Stimulated activated CD4-positive, alpha-beta T cell treated with anti-CD3 and anti-CD28 coated beads, Interleukin-15, amount 100 ng/mL, for 48 hours (primary cell): ENCODE data around the gene EML3.
"Not testable (repeated sequence)": the region's sequence is repeated elsewhere in the genome, so short reads cannot be mapped to it uniquely, and the experiment has no call there.

Source experiments
- DNase-seq, 2 donors: peaks; one replicate each; pipeline ENCODE4 v3.0.0-alpha.2; 2020; ENCODE audit warnings: low read depth in 2 of 2

EML3 gene

GRCh38 chr11:62571493-62571892 lies 41.1 kb downstream of the EML3 start:
- DNase-seq, result not testable (repeated sequence)

- DNase-seq, result not testable (repeated sequence)
These were observed 41.7 kb downstream of the EML3 start for GRCh38 chr11:62570903-62571302.

- no peak for DNase-seq
These were observed 43.0 kb downstream of the EML3 start for GRCh38 chr11:62569611-62570010.

- DNase-seq, result no peak
These were observed 45.4 kb downstream of the EML3 start for GRCh38 chr11:62567018-62567633.

GRCh38 chr11:62566247-62566646 lies 46.3 kb downstream of the EML3 start:
- DNase-seq, result no peak

- no peak for DNase-seq
These were observed 47.3 kb downstream of the EML3 start for GRCh38 chr11:62565100-62565802.

- not testable (repeated sequence) for DNase-seq
These were observed 50.8 kb downstream of the EML3 start for GRCh38 chr11:62561677-62562230.

- DNase-seq, result peak in 1 of 2 donors; percentile 64
These were observed 51.9 kb downstream of the EML3 start for GRCh38 chr11:62560566-62561103.

- not testable (repeated sequence) for DNase-seq
These were observed 52.9 kb downstream of the EML3 start for GRCh38 chr11:62559626-62560025.

GRCh38 chr11:62559204-62559603 lies 53.4 kb downstream of the EML3 start:
- DNase-seq, result no peak

GRCh38 chr11:62558669-62559068 lies 53.9 kb downstream of the EML3 start:
- no peak for DNase-seq

- DNase-seq, result no peak
These were observed 55.5 kb downstream of the EML3 start for GRCh38 chr11:62556875-62557631.

- peak; percentile 70 to 75 for DNase-seq
These were observed 56.3 kb downstream of the EML3 start for GRCh38 chr11:62556108-62556874.

GRCh38 chr11:62555464-62556107 lies 57.0 kb downstream of the EML3 start:
- no peak for DNase-seq

- no peak for DNase-seq
These were observed 58.0 kb downstream of the EML3 start for GRCh38 chr11:62554387-62555167.

GRCh38 chr11:62553839-62554361 lies 58.7 kb downstream of the EML3 start:
- DNase-seq, result no peak

GRCh38 chr11:62553080-62553838 lies 59.3 kb downstream of the EML3 start:
- no peak for DNase-seq

- DNase-seq, result no peak
These were observed 60.0 kb downstream of the EML3 start for GRCh38 chr11:62552485-62553079.
